ENCODE measurements around the gene ARL4C.

The ARL4C gene

GRCh38 chr2:234534515-234534914, 37.6 kb upstream of the ARL4C start:
- TF ChIP-seq CTCF (IDR thresholded peaks at IDR 0.05; ENCODE audit: borderline replicate concordance, insufficient read depth, low read depth, low read length): no peak
- H3K4me3 ChIP-seq (ENCODE audit: low read depth, low read length): no peak overlapping the region

GRCh38 chr2:234533626-234534025, 36.7 kb upstream of the ARL4C start:
- no peak overlapping the region for H3K4me3 ChIP-seq (ENCODE audit: low read depth, low read length)
- TF ChIP-seq CTCF (IDR thresholded peaks at IDR 0.05; ENCODE audit: borderline replicate concordance, insufficient read depth, low read depth, low read length): no peak

GRCh38 chr2:234528410-234529148, 31.7 kb upstream of the ARL4C start:
- H3K4me3 ChIP-seq (ENCODE audit: low read depth, low read length): no peak overlapping the region
- TF ChIP-seq CTCF (IDR thresholded peaks at IDR 0.05; ENCODE audit: borderline replicate concordance, insufficient read depth, low read depth, low read length): no peak

- no peak overlapping the region for H3K4me3 ChIP-seq (ENCODE audit: low read depth, low read length)
- no peak for TF ChIP-seq CTCF (IDR thresholded peaks at IDR 0.05; ENCODE audit: borderline replicate concordance, insufficient read depth, low read depth, low read length)
These were observed 29.8 kb upstream of the ARL4C start for GRCh38 chr2:234526711-234527110.

- no peak for TF ChIP-seq CTCF (IDR thresholded peaks at IDR 0.05; ENCODE audit: borderline replicate concordance, insufficient read depth, low read depth, low read length)
- no peak overlapping the region for H3K4me3 ChIP-seq (ENCODE audit: low read depth, low read length)
These were observed 24.7 kb upstream of the ARL4C start for GRCh38 chr2:234521536-234521935.

GRCh38 chr2:234518986-234519642, 22.2 kb upstream of the ARL4C start:
- TF ChIP-seq CTCF (IDR thresholded peaks at IDR 0.05; ENCODE audit: borderline replicate concordance, insufficient read depth, low read depth, low read length): no peak
- no peak overlapping the region for H3K4me3 ChIP-seq (ENCODE audit: low read depth, low read length)

- H3K4me3 ChIP-seq (ENCODE audit: low read depth, low read length): no peak overlapping the region
- no peak for TF ChIP-seq CTCF (IDR thresholded peaks at IDR 0.05; ENCODE audit: borderline replicate concordance, insufficient read depth, low read depth, low read length)
These were observed 21.1 kb upstream of the ARL4C start for GRCh38 chr2:234517971-234518370.

All from GM12875 (cell line).